Keratinocyte (primary cell): ENCODE measurements around the gene DLX4. TPM values are rescaled to one million over a fixed set of nuclear protein-coding genes. Genes with fewer than 3 reads are reported as not detected.

Experiments
- DNase-seq: peaks from one replicate; pipeline ENCODE4 v3.0.0-alpha.2; 2011; ENCODE audit warnings: low read depth, missing footprints, low spot score
- FAIRE-seq: peaks from 2 replicates; lab custom pipeline; 2011; peaks lifted over from hg19 to GRCh38; lab: Jason Lieb, UNC
- H2AFZ ChIP-seq: 2 replicates; pipeline ENCODE4 v1.6.0; 2012; ENCODE audit warnings: low read length, control low read depth, inconsistent platforms; ENCODE audit not compliant: control insufficient read depth
- H3K27ac ChIP-seq: 2 replicates; pipeline ENCODE4 v1.5.1; 2011; ENCODE audit warnings: low read length; ENCODE audit not compliant: control insufficient read depth, insufficient read depth
- H3K27me3 ChIP-seq: 3 replicates; pipeline ENCODE4 v1.6.0; 2011; ENCODE audit warnings: low read length; ENCODE audit not compliant: control insufficient read depth, insufficient read depth; ENCODE audit errors: extremely low read depth
- H3K36me3 ChIP-seq, 2 experiments: 2 replicates in 1 of 2; 3 replicates in 1 of 2; pipeline ENCODE4 v1.5.1; 2011; ENCODE audit warnings: low read length in 2 of 2, mild to moderate bottlenecking in 1 of 2; ENCODE audit not compliant: control insufficient read depth in 2 of 2, insufficient read depth in 2 of 2; ENCODE audit errors: extremely low read depth in 1 of 2
- H3K4me1 ChIP-seq: 3 replicates; pipeline ENCODE4 v1.5.1; 2011; ENCODE audit warnings: low read length; ENCODE audit not compliant: control insufficient read depth, insufficient read depth; ENCODE audit errors: extremely low read depth
- H3K4me2 ChIP-seq: 3 replicates; pipeline ENCODE4 v1.6.0; 2011; ENCODE audit warnings: low read depth, low read length; ENCODE audit not compliant: control insufficient read depth, insufficient read depth; ENCODE audit errors: extremely low read depth
- H3K4me3 ChIP-seq, 3 experiments: fragments of 200-600 bp in 1 of 3; sonication (generic) in 1 of 3; 2 replicates in 2 of 3; 3 replicates in 1 of 3; pipeline ENCODE4 v1.5.1; 2011 to 2016; ENCODE audit warnings: low read length in 3 of 3, mild to moderate bottlenecking in 3 of 3, control low read depth in 2 of 3, inconsistent platforms in 1 of 3, low read depth in 1 of 3, mixed read lengths in 1 of 3, mixed run types in 1 of 3, moderate library complexity in 1 of 3; ENCODE audit not compliant: control insufficient read depth in 2 of 3, insufficient read depth in 2 of 3; ENCODE audit errors: extremely low read depth in 1 of 3
- H3K79me2 ChIP-seq: 2 replicates; pipeline ENCODE4 v1.6.0; 2012; ENCODE audit warnings: low read length; ENCODE audit not compliant: control insufficient read depth, insufficient read depth
- H3K9ac ChIP-seq: 3 replicates; pipeline ENCODE4 v1.6.0; 2011; ENCODE audit warnings: low read length; ENCODE audit not compliant: control insufficient read depth, insufficient read depth; ENCODE audit errors: extremely low read depth
- H3K9me1 ChIP-seq: 3 replicates; pipeline ENCODE4 v1.6.0; 2011; ENCODE audit warnings: low read length; ENCODE audit not compliant: control insufficient read depth, insufficient read depth; ENCODE audit errors: extremely low read depth
- H3K9me3 ChIP-seq: 2 replicates; pipeline ENCODE4 v1.5.1; 2012; ENCODE audit warnings: low read depth, low read length; ENCODE audit not compliant: control insufficient read depth
- H4K20me1 ChIP-seq: 3 replicates; pipeline ENCODE4 v1.6.0; 2011; ENCODE audit warnings: low read length; ENCODE audit not compliant: control insufficient read depth, insufficient read depth; ENCODE audit errors: extremely low read depth
- CTCF ChIP-seq, 3 experiments: IDR thresholded peaks in 1 of 3; conservative IDR thresholded peaks in 1 of 3; optimal IDR thresholded peaks in 1 of 3; 2 replicates in 2 of 3; 3 replicates in 1 of 3; pipeline versions ENCODE3 to v1.5.1; 2011; ENCODE audit warnings: low read length in 3 of 3, mild to moderate bottlenecking in 3 of 3, moderate library complexity in 2 of 3, control low read depth in 1 of 3, inconsistent platforms in 1 of 3; ENCODE audit not compliant: insufficient read depth in 2 of 3; ENCODE audit errors: extremely low read depth in 1 of 3
- EZH2 ChIP-seq: IDR thresholded peaks from one replicate; pipeline ENCODE4 v1.6.1; 2012; ENCODE audit warnings: inconsistent platforms, mild to moderate bottlenecking, low read length, moderate library complexity
- dilution Hi-C: fragments of 300-500 bp; cut with MboI; formaldehyde crosslinking; loops from one replicate; pipeline ENCODE4 v1.7.0; 2020; ENCODE audit warnings: low sequenced_read_pairs; ENCODE audit not compliant: extremely low pct_ligation_motif_present
- polyA plus RNA-seq, 5 experiments: library from polyadenylated mRNA; depleted of rRNA in 3 of 5; stranded (reverse) in 3 of 5; stranded (forward) in 1 of 5; unstranded in 1 of 5; fragments of >200 nt; gene quantifications; 1 replicate in 1 of 5; 2 replicates in 3 of 5; 3 replicates in 1 of 5; pipeline versions ENCODE4 v1.2.1 to v1.2.3, GENCODE V29; 2011 to 2012; ENCODE audit warnings: missing spikeins in 2 of 5, low read depth in 1 of 5, low replicate concordance in 1 of 5

Gene DLX4
- polyA plus RNA-seq, 1 donor (not counting 4 experiments of a cell fraction or from before 2014, with no cell fraction given) = 0.18 TPM

- peaks cover 62% of the 10 kb centered on the region for H3K27me3 ChIP-seq
- DNase-seq = no peak
- TF ChIP-seq EZH2 (no peak), CTCF (optimal IDR thresholded peaks at IDR 0.05 in 1 of 3, IDR thresholded peaks at IDR 0.05 in 1 of 3, conservative IDR thresholded peaks at IDR 0.05 in 1 of 3; ENCODE audit: extremely low read depth in 1 of 3, insufficient read depth in 2 of 3, low read length in 3 of 3) (peak in 1 of 3 experiments; percentile 20)
- H3K36me3 ChIP-seq = no peaks in the 10 kb centered on the region
- no peak overlapping the region for H3K4me2 ChIP-seq
- peaks cover 2% of the 10 kb centered on the region for H3K9me1 ChIP-seq
- H4K20me1 ChIP-seq = no peaks in the 10 kb centered on the region
- H3K79me2 ChIP-seq = no peaks in the 10 kb centered on the region
- H3K4me3 ChIP-seq = no peak overlapping the region
- no peaks in the 10 kb centered on the region for H3K9me3 ChIP-seq
- peaks cover 30% of the 10 kb centered on the region for H3K4me1 ChIP-seq
- H2AFZ ChIP-seq = no peak overlapping the region
- dilution Hi-C loops = no loop called here
- H3K9ac ChIP-seq = no peak overlapping the region
- no peak overlapping the region for H3K27ac ChIP-seq
- FAIRE-seq = no peak
Measured at GRCh38 chr17:49972486-49973270, 3.7 kb downstream of the DLX4 start.

DNA sequence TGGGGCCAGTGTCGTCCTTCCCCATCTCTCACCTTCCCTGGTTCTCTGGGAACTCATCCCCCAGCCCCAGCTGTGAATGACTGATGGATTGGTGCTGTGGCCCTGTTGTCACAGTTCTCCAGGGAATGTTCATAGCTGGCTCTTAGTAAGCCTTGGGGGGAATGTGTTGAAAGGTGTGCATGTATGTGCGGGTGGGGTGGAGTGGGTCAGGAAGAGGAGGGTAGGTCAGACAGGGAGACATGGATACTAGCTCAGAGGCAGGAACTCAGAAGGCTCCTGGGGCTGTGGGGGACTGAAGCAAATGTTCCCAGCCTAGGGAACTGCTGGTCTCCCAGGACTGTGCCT is 4.3 kb downstream of the DLX4 start:
- DNase-seq (no peak), FAIRE-seq (no peak)
- Histone ChIP-seq H3K9ac (no peak overlapping the region), H3K4me2 (no peak overlapping the region), H3K9me1 (peaks cover 2% of the 10 kb centered on the region), H3K27ac (no peak overlapping the region), H2AFZ (no peak overlapping the region), H3K9me3 (no peaks in the 10 kb centered on the region), H4K20me1 (no peaks in the 10 kb centered on the region), H3K79me2 (no peaks in the 10 kb centered on the region), H3K4me1 (peaks cover 33% of the 10 kb centered on the region), H3K36me3 (no peaks in the 10 kb centered on the region), H3K4me3 (no peak overlapping the region), H3K27me3 (peaks cover 60% of the 10 kb centered on the region)
- TF ChIP-seq EZH2 (no peak), CTCF (optimal IDR thresholded peaks at IDR 0.05 in 1 of 3, IDR thresholded peaks at IDR 0.05 in 1 of 3, conservative IDR thresholded peaks at IDR 0.05 in 1 of 3; ENCODE audit: extremely low read depth in 1 of 3, insufficient read depth in 2 of 3, low read length in 3 of 3) (no peak)
- dilution Hi-C loops = no loop called here
